ENCODE data around the gene ANKRD12. TPM values are rescaled to one million over a fixed set of nuclear protein-coding genes. Genes with fewer than 3 reads are reported as not detected.

ANKRD12 gene
- total and polyA plus RNA-seq, 7 experiments from 2014 or later: 48.7 to 274 (median 154) TPM

DNA sequence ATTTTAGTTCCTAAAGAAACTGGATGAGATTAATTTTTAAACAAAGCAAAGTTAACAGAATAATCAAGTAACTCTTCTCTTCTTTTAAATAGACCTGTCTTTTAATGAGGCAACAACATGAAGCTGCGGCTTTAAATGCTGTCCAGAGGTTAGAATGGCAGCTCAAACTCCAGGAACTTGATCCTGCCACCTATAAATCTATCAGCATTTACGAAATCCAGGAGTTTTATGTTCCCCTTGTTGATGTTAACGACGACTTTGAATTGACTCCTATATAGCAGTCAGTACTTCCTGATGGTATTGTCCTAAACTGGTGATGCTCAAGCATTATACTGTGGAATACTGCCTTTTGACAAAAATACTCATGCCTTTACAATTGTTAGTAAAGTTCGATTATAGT is 144.3 kb downstream of the ANKRD12 start:
- Mint-ChIP-seq H3K36me3 (peaks cover 19 to 53% (median 41%) of the 10 kb centered on the region in 5 donors), H3K4me3 (no peak overlapping the region), H3K9me3 (peaks cover 0 to 5% (median 0%) of the 10 kb centered on the region in 11 donors), H3K27me3 (no peaks in the 10 kb centered on the region), H3K4me1 (peaks cover 0 to 2% (median 0%) of the 10 kb centered on the region in 7 donors), H3K27ac (peak overlapping the region in 1 of 9 donors; percentile 26)
- DNase-seq: no peak
- Histone ChIP-seq H3K36me3 (ENCODE audit: control insufficient read depth in 2 of 3, insufficient read depth in 3 of 3, low read length in 3 of 3) (peaks cover 15 to 41% (median 22%) of the 10 kb centered on the region in 3 experiments), H3K27ac (ENCODE audit: low read depth, low read length) (no peak overlapping the region), H3K27me3 (ENCODE audit: control insufficient read depth in 2 of 2, insufficient read depth in 2 of 2, low read length in 2 of 2) (no peaks in the 10 kb centered on the region), H3K4me1 (ENCODE audit: control insufficient read depth in 2 of 2, insufficient read depth in 2 of 2, low read length in 2 of 2) (no peaks in the 10 kb centered on the region), H3K9me3 (ENCODE audit: control insufficient read depth in 2 of 3, low read length in 3 of 3) (no peaks in the 10 kb centered on the region), H3K4me3 (ENCODE audit: low read length) (no peak overlapping the region)
- intact Hi-C loops (cut with micrococcal nuclease): no loop called here
- CTCF ChIA-PET: interaction anchor here (0.7 kb wide), 1 partner anchor 332 kb away, joined by 6 read pairs; no protein-coding TSS in a partner anchor
- POLR2A ChIA-PET: no interaction called here
- ATAC-seq: no peak

DNA sequence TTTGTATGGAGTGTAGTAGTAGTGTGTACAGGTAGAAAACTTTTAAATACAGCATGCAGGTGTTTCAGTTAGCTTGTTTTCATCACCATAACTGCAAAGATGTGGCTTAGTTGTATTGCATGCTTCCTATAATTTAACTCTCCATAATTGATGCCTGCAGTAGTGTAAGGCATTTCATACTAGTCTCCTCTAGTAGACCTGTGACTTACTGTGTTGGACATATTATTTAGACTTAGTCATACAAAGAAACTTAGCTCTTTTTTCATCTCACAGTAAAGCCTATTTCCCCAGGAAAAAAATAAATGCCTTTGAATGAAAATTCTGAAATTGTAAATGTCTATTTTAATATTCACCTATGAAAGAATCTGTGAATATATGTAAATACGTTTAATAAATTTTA is 145.2 kb downstream of the ANKRD12 start:
- Histone ChIP-seq H3K9me3 (ENCODE audit: control insufficient read depth in 2 of 3, low read length in 3 of 3) (no peaks in the 10 kb centered on the region), H3K4me3 (ENCODE audit: low read length) (no peak overlapping the region), H3K4me1 (ENCODE audit: control insufficient read depth in 2 of 2, insufficient read depth in 2 of 2, low read length in 2 of 2) (no peaks in the 10 kb centered on the region), H3K36me3 (ENCODE audit: control insufficient read depth in 2 of 3, insufficient read depth in 3 of 3, low read length in 3 of 3) (peaks cover 15 to 33% (median 22%) of the 10 kb centered on the region in 3 experiments), H3K27me3 (ENCODE audit: control insufficient read depth in 2 of 2, insufficient read depth in 2 of 2, low read length in 2 of 2) (no peaks in the 10 kb centered on the region), H3K27ac (ENCODE audit: low read depth, low read length) (no peak overlapping the region)
- Mint-ChIP-seq H3K4me3 (no peak overlapping the region), H3K36me3 (peaks cover 18 to 50% (median 41%) of the 10 kb centered on the region in 5 donors), H3K4me1 (peaks cover 0 to 2% (median 0%) of the 10 kb centered on the region in 7 donors), H3K9me3 (peaks cover 0 to 6% (median 0%) of the 10 kb centered on the region in 11 donors), H3K27ac (no peak overlapping the region), H3K27me3 (no peaks in the 10 kb centered on the region)
- ATAC-seq (no peak), DNase-seq (no peak)
- ChIA-PET POLR2A (no interaction called here), CTCF (no interaction called here)
- intact Hi-C loops (cut with micrococcal nuclease): no loop called here

DNA sequence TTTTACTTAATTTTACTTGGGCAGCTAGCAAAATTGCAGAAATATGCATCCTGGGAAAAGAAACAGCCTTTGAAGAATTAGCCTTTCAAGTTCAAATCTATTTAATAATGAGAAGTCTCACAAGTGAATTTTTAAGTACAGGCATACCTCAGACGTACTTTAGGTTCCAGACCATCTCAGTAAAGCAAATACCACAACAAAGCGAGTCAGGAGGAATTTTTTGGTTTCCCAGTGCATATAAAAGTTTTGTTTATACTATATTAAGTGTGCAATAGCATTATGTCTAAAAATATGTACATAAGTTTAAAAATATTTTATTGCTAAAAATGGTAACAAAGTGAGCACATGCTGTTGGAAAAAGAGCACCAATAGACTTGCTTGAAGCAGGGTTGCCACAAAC is 147.2 kb downstream of the ANKRD12 start:
- Histone ChIP-seq H3K9me3 (ENCODE audit: control insufficient read depth in 2 of 3, low read length in 3 of 3) (no peaks in the 10 kb centered on the region), H3K4me1 (ENCODE audit: control insufficient read depth in 2 of 2, insufficient read depth in 2 of 2, low read length in 2 of 2) (no peaks in the 10 kb centered on the region), H3K27ac (ENCODE audit: low read depth, low read length) (no peak overlapping the region), H3K36me3 (ENCODE audit: control insufficient read depth in 2 of 3, insufficient read depth in 3 of 3, low read length in 3 of 3) (peaks cover 6 to 16% (median 14%) of the 10 kb centered on the region in 3 experiments), H3K4me3 (ENCODE audit: low read length) (no peak overlapping the region), H3K27me3 (ENCODE audit: control insufficient read depth in 2 of 2, insufficient read depth in 2 of 2, low read length in 2 of 2) (no peaks in the 10 kb centered on the region)
- H3K36me3 Mint-ChIP-seq: peaks cover 13 to 40% (median 35%) of the 10 kb centered on the region in 5 donors
- H3K4me3 Mint-ChIP-seq: no peak overlapping the region
- H3K27ac Mint-ChIP-seq: no peak overlapping the region
- H3K9me3 Mint-ChIP-seq: peaks cover 0 to 11% (median 0%) of the 10 kb centered on the region in 11 donors
- ATAC-seq (no peak), DNase-seq (no peak)
- intact Hi-C loops (cut with micrococcal nuclease): no loop called here
- CTCF ChIA-PET: no interaction called here
- H3K27me3 Mint-ChIP-seq: no peaks in the 10 kb centered on the region
- peaks cover 0 to 2% (median 0%) of the 10 kb centered on the region in 7 donors for H3K4me1 Mint-ChIP-seq
- POLR2A ChIA-PET: no interaction called here

DNA sequence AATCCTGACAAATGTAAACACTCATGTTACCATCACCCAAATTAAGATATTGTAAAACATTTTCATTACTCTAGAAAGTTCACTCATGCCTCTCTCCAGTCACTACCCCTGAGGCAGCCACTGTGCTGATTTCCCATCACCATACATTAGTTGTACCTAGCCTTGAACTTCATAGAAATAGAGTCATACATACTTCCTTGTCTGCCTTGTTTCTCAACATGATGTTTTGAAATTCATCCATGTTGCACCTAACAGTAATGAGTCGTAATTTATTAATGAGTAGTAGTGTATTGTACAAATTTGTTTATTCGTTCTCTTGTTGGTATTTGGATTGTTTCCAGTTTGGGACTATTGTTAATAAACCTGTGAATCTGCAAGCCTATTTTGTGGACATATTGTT is 149.0 kb downstream of the ANKRD12 start:
- H3K27ac ChIP-seq (ENCODE audit: low read depth, low read length): no peak overlapping the region
- H3K36me3 ChIP-seq (ENCODE audit: control insufficient read depth in 2 of 3, insufficient read depth in 3 of 3, low read length in 3 of 3): peaks cover 0 to 7% (median 0%) of the 10 kb centered on the region in 3 experiments
- H3K9me3 Mint-ChIP-seq: peaks cover 0 to 15% (median 6%) of the 10 kb centered on the region in 11 donors
- H3K27me3 ChIP-seq (ENCODE audit: control insufficient read depth in 2 of 2, insufficient read depth in 2 of 2, low read length in 2 of 2): no peaks in the 10 kb centered on the region
- H3K4me3 Mint-ChIP-seq: no peak overlapping the region
- DNase-seq (no peak), ATAC-seq (no peak)
- no peak overlapping the region for H3K4me3 ChIP-seq (ENCODE audit: low read length)
- intact Hi-C loops (cut with micrococcal nuclease): no loop called here
- POLR2A ChIA-PET: no interaction called here
- H3K9me3 ChIP-seq (ENCODE audit: control insufficient read depth in 2 of 3, low read length in 3 of 3): peaks cover 0 to 2% (median 0%) of the 10 kb centered on the region in 3 experiments
- H3K36me3 Mint-ChIP-seq: peaks cover 8 to 34% (median 25%) of the 10 kb centered on the region in 5 donors
- no peaks in the 10 kb centered on the region for H3K27me3 Mint-ChIP-seq
- H3K4me1 Mint-ChIP-seq: peaks cover 0 to 2% (median 0%) of the 10 kb centered on the region in 7 donors
- H3K4me1 ChIP-seq (ENCODE audit: control insufficient read depth in 2 of 2, insufficient read depth in 2 of 2, low read length in 2 of 2): no peaks in the 10 kb centered on the region
- CTCF ChIA-PET: no interaction called here
- H3K27ac Mint-ChIP-seq: peak overlapping the region in 3 of 9 donors; percentile 6 to 15 (median 14)

DNA sequence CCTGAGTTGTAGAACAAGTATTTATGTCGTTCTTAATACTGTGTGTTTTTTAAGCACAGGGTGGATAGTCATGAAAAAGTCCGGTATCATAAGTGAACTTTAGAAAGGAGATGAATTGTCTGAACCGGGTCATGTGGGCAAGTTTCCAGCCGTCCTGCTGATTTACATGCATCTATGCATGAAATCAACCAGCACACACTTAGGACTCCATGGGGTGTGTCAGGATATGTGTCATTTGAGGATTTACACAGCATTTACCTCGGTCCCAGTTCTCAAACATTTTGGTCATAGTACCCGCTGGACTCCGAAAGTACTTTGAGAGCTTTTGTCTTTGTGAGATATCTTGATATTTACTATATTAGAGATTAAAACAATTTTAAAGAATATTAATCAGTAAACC is 150.5 kb downstream of the ANKRD12 start:
- no peaks in the 10 kb centered on the region for H3K27me3 Mint-ChIP-seq
- H3K4me1 Mint-ChIP-seq: no peaks in the 10 kb centered on the region
- H3K27me3 ChIP-seq (ENCODE audit: control insufficient read depth in 2 of 2, insufficient read depth in 2 of 2, low read length in 2 of 2): no peaks in the 10 kb centered on the region
- intact Hi-C loops (cut with micrococcal nuclease): no loop called here
- H3K36me3 Mint-ChIP-seq: peaks cover 5 to 34% (median 19%) of the 10 kb centered on the region in 5 donors
- DNase-seq (no peak), ATAC-seq (no peak)
- H3K27ac Mint-ChIP-seq: no peak overlapping the region
- no peaks in the 10 kb centered on the region for H3K4me1 ChIP-seq (ENCODE audit: control insufficient read depth in 2 of 2, insufficient read depth in 2 of 2, low read length in 2 of 2)
- H3K36me3 ChIP-seq (ENCODE audit: control insufficient read depth in 2 of 3, insufficient read depth in 3 of 3, low read length in 3 of 3): peaks cover 0 to 4% (median 0%) of the 10 kb centered on the region in 3 experiments
- no peak overlapping the region for H3K4me3 ChIP-seq (ENCODE audit: low read length)
- no peak overlapping the region for H3K4me3 Mint-ChIP-seq
- H3K27ac ChIP-seq (ENCODE audit: low read depth, low read length): no peak overlapping the region
- peaks cover 0 to 8% (median 0%) of the 10 kb centered on the region in 3 experiments for H3K9me3 ChIP-seq (ENCODE audit: control insufficient read depth in 2 of 3, low read length in 3 of 3)
- H3K9me3 Mint-ChIP-seq: peaks cover 0 to 28% (median 12%) of the 10 kb centered on the region in 11 donors
- CTCF ChIA-PET: no interaction called here
- POLR2A ChIA-PET: no interaction called here

DNA sequence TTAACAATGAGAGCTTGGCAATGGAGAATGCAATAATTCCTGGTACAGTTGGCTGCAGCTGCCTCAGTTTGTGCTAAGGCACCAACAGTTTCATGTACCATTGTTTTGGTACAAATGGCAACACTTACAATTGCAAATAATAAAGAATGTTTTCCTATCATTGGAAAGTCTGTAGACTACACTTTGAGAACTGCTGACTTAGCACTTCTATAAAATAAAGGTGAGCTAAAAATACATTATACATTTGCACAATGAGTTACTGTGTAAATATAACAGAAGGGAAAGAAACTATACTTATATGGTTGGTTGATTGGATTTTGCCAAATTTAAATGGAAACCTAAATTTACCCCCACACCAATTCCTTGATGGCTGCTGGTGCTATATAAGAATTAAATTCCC is 153.1 kb downstream of the ANKRD12 start:
- Mint-ChIP-seq H3K4me3 (no peak overlapping the region), H3K9me3 (peaks cover 3 to 54% (median 25%) of the 10 kb centered on the region in 11 donors), H3K27me3 (no peaks in the 10 kb centered on the region), H3K4me1 (no peaks in the 10 kb centered on the region), H3K27ac (no peak overlapping the region), H3K36me3 (peaks cover 4 to 31% (median 20%) of the 10 kb centered on the region in 5 donors)
- Histone ChIP-seq H3K4me1 (ENCODE audit: control insufficient read depth in 2 of 2, insufficient read depth in 2 of 2, low read length in 2 of 2) (no peaks in the 10 kb centered on the region), H3K27me3 (ENCODE audit: control insufficient read depth in 2 of 2, insufficient read depth in 2 of 2, low read length in 2 of 2) (no peaks in the 10 kb centered on the region), H3K4me3 (ENCODE audit: low read length) (no peak overlapping the region), H3K27ac (ENCODE audit: low read depth, low read length) (no peak overlapping the region), H3K36me3 (ENCODE audit: control insufficient read depth in 2 of 3, insufficient read depth in 3 of 3, low read length in 3 of 3) (no peaks in the 10 kb centered on the region), H3K9me3 (ENCODE audit: control insufficient read depth in 2 of 3, low read length in 3 of 3) (peaks cover 0 to 27% (median 0%) of the 10 kb centered on the region in 3 experiments)
- DNase-seq (no peak), ATAC-seq (no peak)
- POLR2A ChIA-PET: interaction anchor here (0.6 kb wide), 1 partner anchor 193 kb away, joined by 4 read pairs; no protein-coding TSS in a partner anchor
- CTCF ChIA-PET: interaction anchor here (0.6 kb wide), 1 partner anchor 14 kb away, joined by 3 read pairs; no protein-coding TSS in a partner anchor
- intact Hi-C loops (cut with micrococcal nuclease): no loop called here

DNA sequence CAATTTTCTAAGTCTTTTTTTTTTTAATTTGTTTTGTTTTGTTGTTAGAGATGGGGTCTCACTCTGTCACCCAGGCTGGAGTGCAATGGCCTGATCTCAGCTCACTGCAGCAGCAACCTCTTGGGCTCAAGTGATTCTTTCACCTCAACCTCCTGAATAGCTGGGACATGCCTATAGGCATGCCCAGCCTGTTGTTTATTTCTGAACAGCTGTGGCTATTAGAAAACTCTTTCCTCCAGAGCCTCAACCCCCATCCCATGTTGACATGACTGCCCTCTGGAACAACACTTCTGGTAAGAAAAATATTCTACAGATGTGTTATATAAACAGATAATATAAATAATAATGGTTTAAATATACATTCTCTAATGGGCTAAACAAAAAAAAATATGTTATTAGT is 153.6 kb downstream of the ANKRD12 start:
- H3K27ac ChIP-seq (ENCODE audit: low read depth, low read length): no peak overlapping the region
- ATAC-seq: no peak
- intact Hi-C loops (cut with micrococcal nuclease): no loop called here
- no peaks in the 10 kb centered on the region for H3K27me3 ChIP-seq (ENCODE audit: control insufficient read depth in 2 of 2, insufficient read depth in 2 of 2, low read length in 2 of 2)
- ChIA-PET POLR2A (interaction anchor here (0.6 kb wide), 1 partner anchor 192 kb away, joined by 4 read pairs; no protein-coding TSS in a partner anchor), CTCF (interaction anchor here (0.6 kb wide), 2 partner anchors 13 to 323 kb away, joined by 3 read pairs; no protein-coding TSS in a partner anchor)
- H3K4me3 ChIP-seq (ENCODE audit: low read length): no peak overlapping the region
- Mint-ChIP-seq H3K27ac (no peak overlapping the region), H3K9me3 (peaks cover 3 to 59% (median 25%) of the 10 kb centered on the region in 11 donors), H3K36me3 (peaks cover 4 to 31% (median 20%) of the 10 kb centered on the region in 5 donors), H3K27me3 (no peaks in the 10 kb centered on the region), H3K4me1 (no peaks in the 10 kb centered on the region), H3K4me3 (no peak overlapping the region)
- DNase-seq: no peak
- H3K4me1 ChIP-seq (ENCODE audit: control insufficient read depth in 2 of 2, insufficient read depth in 2 of 2, low read length in 2 of 2): no peaks in the 10 kb centered on the region
- H3K36me3 ChIP-seq (ENCODE audit: control insufficient read depth in 2 of 3, insufficient read depth in 3 of 3, low read length in 3 of 3): no peaks in the 10 kb centered on the region
- H3K9me3 ChIP-seq (ENCODE audit: control insufficient read depth in 2 of 3, low read length in 3 of 3): peaks cover 0 to 27% (median 0%) of the 10 kb centered on the region in 3 experiments

Data from naive thymus-derived CD4-positive, alpha-beta T cell (primary cell).